Aorta (tissue), 5 donors: ENCODE measurements around the gene CKAP4. TPM values are rescaled to one million over a fixed set of nuclear protein-coding genes. Genes with fewer than 3 reads are reported as not detected.
"Not testable (repeated sequence)": the region's sequence is repeated elsewhere in the genome, so short reads cannot be mapped to it uniquely, and the experiment has no call there.

Source experiments
- ATAC-seq: fragments of 200-7000 bp; cut with Tn5 transposase; one replicate; pipeline ENCODE4 v1.9.1; 2022; ENCODE audit warnings: moderate library complexity; ENCODE audit not compliant: low FRiP score
- DNase-seq, 2 donors: peaks; one replicate each; pipeline ENCODE4 v3.0.0-alpha.2; 2020
- H3K27ac ChIP-seq, 2 donors: one replicate each; pipeline ENCODE4 v1.5.1; 2013; ENCODE audit warnings: low read length in 2 of 2, mild to moderate bottlenecking in 2 of 2, moderate library complexity in 2 of 2, control low read depth in 1 of 2, inconsistent platforms in 1 of 2, low read depth in 1 of 2
- H3K27me3 ChIP-seq, 2 donors: one replicate each; pipeline ENCODE4 v1.6.1; 2013; ENCODE audit warnings: control low read depth in 1 of 2, low read length in 1 of 2, mild to moderate bottlenecking in 1 of 2, moderate library complexity in 1 of 2; ENCODE audit not compliant: insufficient read depth in 2 of 2, control insufficient read depth in 1 of 2
- H3K36me3 ChIP-seq, 2 donors: one replicate each; pipeline ENCODE4 v1.6.1; 2013; ENCODE audit warnings: control low read depth in 1 of 2, low read length in 1 of 2, mild to moderate bottlenecking in 1 of 2; ENCODE audit not compliant: insufficient read depth in 2 of 2, control insufficient read depth in 1 of 2
- H3K4me1 ChIP-seq, 2 donors: one replicate each; pipeline ENCODE4 v1.6.1; 2013; ENCODE audit warnings: low read length in 2 of 2, control low read depth in 1 of 2, mild to moderate bottlenecking in 1 of 2, moderate library complexity in 1 of 2; ENCODE audit not compliant: insufficient read depth in 2 of 2, control insufficient read depth in 1 of 2
- H3K4me3 ChIP-seq, 2 donors: one replicate each; pipeline ENCODE4 v1.5.1; 2013; ENCODE audit warnings: low read length in 2 of 2, control low read depth in 1 of 2, mild to moderate bottlenecking in 1 of 2
- H3K9me3 ChIP-seq: one replicate; pipeline ENCODE4 v1.6.1; 2013; ENCODE audit warnings: mild to moderate bottlenecking, low read length; ENCODE audit not compliant: control insufficient read depth
- WGBS, 2 donors: extraction: QIAGEN DNeasy Blood & Tissue Kit; methylation state at CpG; one replicate each; pipeline ENCODE4 v1.1.7; 2013; 5-methylcytosine and 5-hydroxymethylcytosine counted together
- intact Hi-C, 2 donors: fragments of 100-400 bp; cut with DNase I; formaldehyde crosslinking; loops; one replicate each; pipeline versions ENCODE4 v1.14.2 to v1.15.0; 2022
- polyA plus RNA-seq, 2 donors: library from polyadenylated mRNA; stranded (reverse); fragments of 200-250 nt; gene quantifications; one replicate each; pipeline ENCODE4 v1.2.3, GENCODE V29; 2013
- total RNA-seq, 2 donors: library from RNA; stranded (reverse); fragmentation: NEBNext Ultra II Directional; extraction: Animal tissue kit (Norgen Biotek cat#: 25700); gene quantifications; one replicate each; pipeline ENCODE4 v1.2.1, GENCODE V29; 2021
- donor health status: healthy with polysubstance abuse.
- donor health status: Bipolar disorder and iron deficiency.
- donor health status: DM: no; HTN: no; CAD: no.
- donor health status: DM: no; HTN: no; CAD: no.
- donor health status: DM: yes; HTN: yes; CAD: no.

Gene CKAP4
- total and polyA plus RNA-seq, 4 donors, result 17.2 to 69.6 (median 43.2) TPM

- Histone ChIP-seq H3K4me1 (no peaks in the 10 kb centered on the region), H3K4me3 (no peak overlapping the region), H3K27me3 (peaks cover 0 to 5% of the 10 kb centered on the region in 2 donors), H3K27ac (no peak overlapping the region), H3K36me3 (no peaks in the 10 kb centered on the region), H3K9me3 (no peaks in the 10 kb centered on the region)
- DNase-seq (no peak), ATAC-seq (no peak)
- 76 to 84% methylated on average over 9 of the region's 9 CpGs for WGBS, 2 donors
- intact Hi-C loops, result loop anchor here in 1 of 2 donors (10.0 kb wide), 1 partner anchor 864 kb away; no protein-coding TSS in a partner anchor
Observed at GRCh38 chr12:106288494-106289195, 40.8 kb upstream of the CKAP4 start.

- 84 to 95% methylated on average over 1 of the region's 1 CpG for WGBS, 2 donors
- Histone ChIP-seq H3K36me3 (no peaks in the 10 kb centered on the region), H3K9me3 (no peaks in the 10 kb centered on the region), H3K27ac (no peak overlapping the region), H3K4me1 (no peaks in the 10 kb centered on the region), H3K4me3 (no peak overlapping the region), H3K27me3 (peaks cover 0 to 5% of the 10 kb centered on the region in 2 donors)
- ATAC-seq (no peak), DNase-seq (no peak)
- intact Hi-C loops, result loop anchor here in 1 of 2 donors (10.0 kb wide), 1 partner anchor 863 kb away; no protein-coding TSS in a partner anchor
Observed at GRCh38 chr12:106288101-106288493, 40.3 kb upstream of the CKAP4 start.

GRCh38 chr12:106287364-106287763, 39.5 kb upstream of the CKAP4 start:
- Histone ChIP-seq H3K9me3 (no peaks in the 10 kb centered on the region), H3K27me3 (peaks cover 0 to 5% of the 10 kb centered on the region in 2 donors), H3K4me1 (no peaks in the 10 kb centered on the region), H3K36me3 (no peaks in the 10 kb centered on the region), H3K27ac (no peak overlapping the region), H3K4me3 (no peak overlapping the region)
- DNase-seq (no peak), ATAC-seq (no peak)
- intact Hi-C loops, result loop anchor here in 1 of 2 donors (10.0 kb wide), 1 partner anchor 863 kb away; no protein-coding TSS in a partner anchor
- WGBS, 2 donors, result 71 to 87% methylated on average over 1 of the region's 1 CpG

- not testable (repeated sequence) for DNase-seq, ATAC-seq
Observed at GRCh38 chr12:106286576-106287162, 38.8 kb upstream of the CKAP4 start.

GRCh38 chr12:106285982-106286381, 38.2 kb upstream of the CKAP4 start:
- Histone ChIP-seq H3K9me3 (no peaks in the 10 kb centered on the region), H3K27me3 (peaks cover 0 to 5% of the 10 kb centered on the region in 2 donors), H3K4me3 (no peak overlapping the region), H3K27ac (no peak overlapping the region), H3K4me1 (no peaks in the 10 kb centered on the region), H3K36me3 (no peaks in the 10 kb centered on the region)
- DNase-seq (no peak), ATAC-seq (no peak)
- intact Hi-C loops, result loop anchor here in 1 of 2 donors (10.0 kb wide), 1 partner anchor 861 kb away; no protein-coding TSS in a partner anchor
- WGBS, 2 donors, result 74 to 82% methylated on average over 4 of the region's 4 CpGs

More at GRCh38 chr12:106286576-106287162, 38.8 kb upstream of the CKAP4 start:
- WGBS, 2 donors, result 84 to 86% methylated on average over 14 of the region's 14 CpGs
- intact Hi-C loops, result loop anchor here in 1 of 2 donors (10.0 kb wide), 1 partner anchor 862 kb away; no protein-coding TSS in a partner anchor
- not testable (repeated sequence) for H3K9me3 ChIP-seq, H3K27me3 ChIP-seq, H3K4me3 ChIP-seq, H3K4me1 ChIP-seq, H3K27ac ChIP-seq, H3K36me3 ChIP-seq

GRCh38 chr12:106284358-106285105, 36.7 kb upstream of the CKAP4 start:
- no peak for ATAC-seq
- 72 to 75% methylated on average over 10 of the region's 10 CpGs for WGBS, 2 donors
- Histone ChIP-seq H3K4me3 (no peak overlapping the region), H3K4me1 (no peaks in the 10 kb centered on the region), H3K27ac (no peak overlapping the region), H3K27me3 (peaks cover 0 to 5% of the 10 kb centered on the region in 2 donors), H3K9me3 (no peaks in the 10 kb centered on the region), H3K36me3 (no peaks in the 10 kb centered on the region)
- no peak for DNase-seq
- intact Hi-C loops, result loop anchor here in 1 of 2 donors (10.0 kb wide), 1 partner anchor 860 kb away; no protein-coding TSS in a partner anchor

- peak in 1 of 2 donors; percentile 53 for DNase-seq
- H3K27ac ChIP-seq, result no peak overlapping the region
- ATAC-seq, result peak; percentile 80
- intact Hi-C loops, result loop anchor here (1.0 to 10.0 kb wide), 3 partner anchors 55 to 858 kb away; no protein-coding TSS in a partner anchor
- 31 to 45% methylated on average over 7 of the region's 7 CpGs for WGBS, 2 donors
- no peaks in the 10 kb centered on the region for H3K36me3 ChIP-seq
- H3K27me3 ChIP-seq, result peaks cover 0 to 5% of the 10 kb centered on the region in 2 donors
- no peak overlapping the region for H3K4me3 ChIP-seq
- no peaks in the 10 kb centered on the region for H3K4me1 ChIP-seq
- H3K9me3 ChIP-seq, result no peaks in the 10 kb centered on the region
Observed at GRCh38 chr12:106282457-106283097, 34.8 kb upstream of the CKAP4 start.

GRCh38 chr12:106281804-106282203, 34.0 kb upstream of the CKAP4 start:
- no peak overlapping the region for H3K4me3 ChIP-seq
- no peaks in the 10 kb centered on the region for H3K9me3 ChIP-seq
- H3K27ac ChIP-seq, result no peak overlapping the region
- H3K4me1 ChIP-seq, result no peaks in the 10 kb centered on the region
- DNase-seq (no peak), ATAC-seq (no peak)
- 89% methylated on average over 4 of the region's 4 CpGs for WGBS, 2 donors
- intact Hi-C loops, result loop anchor here (1.0 to 10.0 kb wide), 3 partner anchors 55 to 857 kb away; no protein-coding TSS in a partner anchor
- no peaks in the 10 kb centered on the region for H3K36me3 ChIP-seq
- peaks cover 0 to 5% of the 10 kb centered on the region in 2 donors for H3K27me3 ChIP-seq
